ENCODE data around the gene NPTXR.

The NPTXR gene

GRCh38 chr22:38774496-38775166, 69.2 kb downstream of the NPTXR start:
- DNase-seq (ENCODE audit: low read depth in 1 of 2, low spot score in 1 of 2) = no peak

- DNase-seq (ENCODE audit: low read depth in 1 of 2, low spot score in 1 of 2) = no peak
Observed at GRCh38 chr22:38773363-38773946, 70.4 kb downstream of the NPTXR start.

GRCh38 chr22:38772623-38772873, 71.3 kb downstream of the NPTXR start:
- DNase-seq (ENCODE audit: low read depth in 1 of 2, low spot score in 1 of 2) = no peak

- DNase-seq (ENCODE audit: low read depth in 1 of 2, low spot score in 1 of 2) = no peak
Observed at GRCh38 chr22:38770257-38770949, 73.4 kb downstream of the NPTXR start.
